ENCODE data around the gene CEP95.

GRCh38 chr17:64484380-64484779, 22.4 kb upstream of the CEP95 start:
- no peak for TF ChIP-seq CTCF (IDR thresholded peaks at IDR 0.05)
- TF ChIP-seq EP300 (IDR thresholded peaks at IDR 0.05): no peak
- TF ChIP-seq POLR2A (IDR thresholded peaks at IDR 0.05): no peak
- TF ChIP-seq POLR2AphosphoS5 (IDR thresholded peaks at IDR 0.05): no peak
